SK-N-SH (cell line): ENCODE results near the gene CIT. TPM values are rescaled to one million over a fixed set of nuclear protein-coding genes. Genes with fewer than 3 reads are reported as not detected.
A peak's percentile ranks its signal among the peaks of the same experiment; 100 is the strongest.
"Not testable (repeated sequence)": the region's sequence is repeated elsewhere in the genome, so short reads cannot be mapped to it uniquely, and the experiment has no call there.

ENCODE experiments used
- CTCF ChIA-PET: fragments of 300-600, 350-600 bp; formaldehyde crosslinking; extraction: SDS; loops from one replicate; lab custom pipeline; 2021; lab: Yijun Ruan, JAX
- POLR2A ChIA-PET: fragments of 350-600 bp; sonication (Branson Sonifier 250); formaldehyde crosslinking; extraction: SDS; loops from one replicate; lab custom pipeline; 2020; ENCODE audit warnings: antibody characterized with exemption, inconsistent platforms; lab: Yijun Ruan, JAX
- DNase-seq: peaks from one replicate; pipeline ENCODE4 v3.0.0; 2012
- H2AFZ ChIP-seq: fragments of 200-600 bp; sonication (generic); 2 replicates; pipeline ENCODE4 v1.8.1; 2016; ENCODE audit warnings: antibody characterized with exemption, mild to moderate bottlenecking, low read depth
- H3F3A ChIP-seq: fragments of 200-600 bp; sonication (generic); replicated peaks from 2 replicates; pipeline ENCODE3; 2016; ENCODE audit warnings: antibody characterized with exemption, mild to moderate bottlenecking; ENCODE audit not compliant: insufficient read depth
- H3K27ac ChIP-seq, 2 experiments: fragments of 200-500 bp in 1 of 2; fragments of 200-600 bp in 1 of 2; sonication (Bioruptor generic) in 1 of 2; sonication (generic), shearing (Covaris generic) in 1 of 2; 2 replicates each; pipeline versions ENCODE4 v1.5.1 to v1.6.1; 2014 to 2016; ENCODE audit warnings: low read depth in 2 of 2, inconsistent platforms in 1 of 2, low read length in 1 of 2, mild to moderate bottlenecking in 1 of 2, mixed read lengths in 1 of 2
- H3K27me3 ChIP-seq: fragments of 200-600 bp; sonication (generic), shearing (Covaris generic); 2 replicates; pipeline ENCODE4 v1.6.1; 2016; ENCODE audit warnings: mixed run types; ENCODE audit not compliant: insufficient read depth
- H3K36me3 ChIP-seq, 2 experiments: fragments of 200-500 bp in 1 of 2; fragments of 200-600 bp in 1 of 2; sonication (Bioruptor generic) in 1 of 2; sonication (generic) in 1 of 2; replicated peaks in 1 of 2; 2 replicates each; pipeline versions ENCODE3 to v1.5.1; 2014 to 2016; ENCODE audit warnings: low read length in 1 of 2, mild to moderate bottlenecking in 1 of 2; ENCODE audit not compliant: insufficient read depth in 2 of 2, control insufficient read depth in 1 of 2
- H3K4me1 ChIP-seq, 2 experiments: fragments of 200-500 bp in 1 of 2; fragments of 200-600 bp in 1 of 2; sonication (Bioruptor generic) in 1 of 2; sonication (generic), shearing (Covaris generic) in 1 of 2; 2 replicates each; pipeline versions ENCODE4 v1.5.1 to v1.6.1; 2014 to 2016; ENCODE audit warnings: low read depth in 1 of 2, low read length in 1 of 2, mixed run types in 1 of 2; ENCODE audit not compliant: insufficient read depth in 2 of 2, control insufficient read depth in 1 of 2
- H3K4me2 ChIP-seq: fragments of 200-600 bp; sonication (generic), shearing (Covaris generic); 2 replicates; pipeline ENCODE4 v1.6.1; 2017; ENCODE audit warnings: mixed run types
- H3K4me3 ChIP-seq, 2 experiments: fragments of 200-500 bp in 1 of 2; fragments of 200-600 bp in 1 of 2; sonication (Bioruptor generic) in 1 of 2; sonication (generic), shearing (Covaris generic) in 1 of 2; 2 replicates each; pipeline versions ENCODE4 v1.5.1 to v1.8.1; 2014 to 2016; ENCODE audit warnings: low read depth in 2 of 2, inconsistent platforms in 1 of 2, low read length in 1 of 2, mild to moderate bottlenecking in 1 of 2, mixed read lengths in 1 of 2, moderate library complexity in 1 of 2
- H3K79me2 ChIP-seq: fragments of 200-600 bp; sonication (generic); 2 replicates; pipeline ENCODE4 v1.8.1; 2017; ENCODE audit warnings: mild to moderate bottlenecking; ENCODE audit not compliant: insufficient read depth
- H3K9ac ChIP-seq: fragments of 200-600 bp; sonication (generic); 2 replicates; pipeline ENCODE4 v1.6.1; 2017; ENCODE audit warnings: mixed run types
- H3K9me2 ChIP-seq: fragments of 200-600 bp; sonication (generic); 2 replicates; pipeline ENCODE4 v1.6.1; 2017; ENCODE audit warnings: mixed run types
- H3K9me3 ChIP-seq: fragments of 200-600 bp; sonication (generic); 2 replicates; pipeline ENCODE4 v1.6.1; 2017; ENCODE audit warnings: mixed run types, mild to moderate bottlenecking, moderate library complexity
- H4K20me1 ChIP-seq: fragments of 200-600 bp; sonication (generic); 2 replicates; pipeline ENCODE4 v1.6.1; 2017; ENCODE audit warnings: mild to moderate bottlenecking, mixed run types; ENCODE audit not compliant: insufficient read depth
- EZH2phosphoT487 ChIP-seq: fragments of 200-600 bp; sonication (generic); IDR thresholded peaks from 2 replicates; pipeline ENCODE4 v1.6.1; 2017; ENCODE audit warnings: low read depth, mixed run types, mild to moderate bottlenecking, antibody characterized with exemption, moderate library complexity, borderline replicate concordance
- FOSL2 ChIP-seq: IDR thresholded peaks from 2 replicates; pipeline ENCODE4 v1.4.0; 2012; ENCODE audit warnings: low read depth, mild to moderate bottlenecking, moderate library complexity, borderline replicate concordance
- FOXM1 ChIP-seq: IDR thresholded peaks from 2 replicates; pipeline ENCODE4 v1.4.0; 2012; ENCODE audit warnings: low read depth, mild to moderate bottlenecking
- GATA2 ChIP-seq: sonication (generic); formaldehyde crosslinking; IDR thresholded peaks from 2 replicates; pipeline ENCODE4 v1.5.0; 2020; ENCODE audit warnings: mild to moderate bottlenecking, missing genetic modification reagents
- JUND ChIP-seq: IDR thresholded peaks from 2 replicates; pipeline ENCODE4 v1.4.0; 2012
- MEF2A ChIP-seq: IDR thresholded peaks from 2 replicates; pipeline ENCODE4 v1.4.0; 2012; ENCODE audit warnings: low read depth, borderline replicate concordance
- MXI1 ChIP-seq: IDR thresholded peaks from 2 replicates; pipeline ENCODE4 v1.6.1; 2012; ENCODE audit warnings: mild to moderate bottlenecking, low read depth, low read length, improper control_type of control experiment
- RAD21 ChIP-seq: IDR thresholded peaks from 2 replicates; pipeline ENCODE4 v1.6.1; 2012; ENCODE audit warnings: mild to moderate bottlenecking, low read length
- RCOR1 ChIP-seq: fragments of 150-350 bp; IDR thresholded peaks from 2 replicates; pipeline ENCODE4 v1.6.1; 2017; ENCODE audit warnings: antibody characterized with exemption, low read length
- RFX5 ChIP-seq: IDR thresholded peaks from 2 replicates; pipeline ENCODE4 v1.6.1; 2012; ENCODE audit warnings: mild to moderate bottlenecking, improper control_type of control experiment, low read length
- RXRA ChIP-seq: IDR thresholded peaks from 2 replicates; pipeline ENCODE4 v1.4.0; 2012; ENCODE audit warnings: low read depth, mild to moderate bottlenecking, borderline replicate concordance
- SIN3A ChIP-seq: IDR thresholded peaks from 2 replicates; pipeline ENCODE4 v1.6.1; 2012; ENCODE audit warnings: low read depth, mild to moderate bottlenecking, low read length, moderate library complexity, borderline replicate concordance
- TAF1 ChIP-seq: IDR thresholded peaks from 2 replicates; pipeline ENCODE4 v1.6.1; 2012; ENCODE audit warnings: low read depth, mild to moderate bottlenecking, low read length, moderate library complexity, borderline replicate concordance
- TCF12 ChIP-seq: IDR thresholded peaks from 2 replicates; pipeline ENCODE4 v1.4.0; 2012
- YY1 ChIP-seq: IDR thresholded peaks from 2 replicates; pipeline ENCODE4 v1.4.0; 2012; ENCODE audit warnings: low read depth, mild to moderate bottlenecking
- WGBS: methylation state at CpG from one replicate; pipeline ENCODE4 v1.1.6; 2017; ENCODE audit warnings: low lambda C conversion rate; 5-methylcytosine and 5-hydroxymethylcytosine counted together
- polyA plus RNA-seq, 3 experiments: library from polyadenylated mRNA; depleted of rRNA; stranded (reverse); fragments of >200 nt; gene quantifications; 2 replicates each; pipeline ENCODE4 v1.2.3, GENCODE V29; 2012
- TF ChIP-seq, protein P1 (sequence below): IDR thresholded peaks from 2 replicates; pipeline ENCODE4 v1.4.0; 2012; ENCODE audit warnings: low read depth, borderline replicate concordance
- TF ChIP-seq, protein P2 (sequence below): IDR thresholded peaks from 2 replicates; pipeline ENCODE4 v1.4.0; 2012; ENCODE audit warnings: low read depth, borderline replicate concordance
- TF ChIP-seq, protein P3 (sequence below): fragments of 150-350 bp; IDR thresholded peaks from 2 replicates; pipeline ENCODE4 v1.6.1; 2017; ENCODE audit warnings: antibody characterized with exemption, low read length, low read depth, borderline replicate concordance

The CIT gene
- polyA plus RNA-seq, 1 of the 3 experiments (the other 2 are of a cell fraction) = 7.7 TPM

DNA sequence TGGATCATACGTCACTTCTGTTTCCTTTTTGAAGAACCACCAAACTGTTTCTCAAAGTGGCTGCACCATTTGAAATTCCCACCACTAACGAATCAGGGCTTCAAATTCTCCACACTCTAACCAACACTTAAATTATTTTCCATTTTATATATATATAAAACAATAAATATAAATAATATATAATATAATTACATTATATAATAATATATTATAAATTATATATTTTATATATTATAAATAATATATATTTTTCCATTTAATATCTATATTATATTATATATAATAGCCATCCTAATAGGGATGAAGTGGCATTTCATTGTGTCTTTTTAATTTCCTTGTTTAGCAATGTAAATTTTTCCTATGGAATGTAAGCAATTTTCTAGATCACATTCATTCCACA is 24.6 kb upstream of the CIT start:
- CTCF ChIA-PET = interaction anchor here (0.7 to 2.8 kb wide), 6 partner anchors 8 to 121 kb away, joined by 3 to 8 read pairs (median 4); no protein-coding TSS in a partner anchor
- Histone ChIP-seq H3K9me2 (no peaks in the 10 kb centered on the region), H3F3A (no peaks in the 10 kb centered on the region), H3K4me2 (no peak overlapping the region), H3K27ac (no peak overlapping the region), H3K4me3 (no peak overlapping the region; a peak in 1 of 4 replicates), H4K20me1 (no peaks in the 10 kb centered on the region), H3K36me3 (no peaks in the 10 kb centered on the region)
- DNase-seq = no peak
- WGBS = 58% methylated on average over 2 of the region's 2 CpGs
- TF ChIP-seq SIN3A = no peak
- TF ChIP-seq YY1 = no peak
- TF ChIP-seq, protein P1, sequence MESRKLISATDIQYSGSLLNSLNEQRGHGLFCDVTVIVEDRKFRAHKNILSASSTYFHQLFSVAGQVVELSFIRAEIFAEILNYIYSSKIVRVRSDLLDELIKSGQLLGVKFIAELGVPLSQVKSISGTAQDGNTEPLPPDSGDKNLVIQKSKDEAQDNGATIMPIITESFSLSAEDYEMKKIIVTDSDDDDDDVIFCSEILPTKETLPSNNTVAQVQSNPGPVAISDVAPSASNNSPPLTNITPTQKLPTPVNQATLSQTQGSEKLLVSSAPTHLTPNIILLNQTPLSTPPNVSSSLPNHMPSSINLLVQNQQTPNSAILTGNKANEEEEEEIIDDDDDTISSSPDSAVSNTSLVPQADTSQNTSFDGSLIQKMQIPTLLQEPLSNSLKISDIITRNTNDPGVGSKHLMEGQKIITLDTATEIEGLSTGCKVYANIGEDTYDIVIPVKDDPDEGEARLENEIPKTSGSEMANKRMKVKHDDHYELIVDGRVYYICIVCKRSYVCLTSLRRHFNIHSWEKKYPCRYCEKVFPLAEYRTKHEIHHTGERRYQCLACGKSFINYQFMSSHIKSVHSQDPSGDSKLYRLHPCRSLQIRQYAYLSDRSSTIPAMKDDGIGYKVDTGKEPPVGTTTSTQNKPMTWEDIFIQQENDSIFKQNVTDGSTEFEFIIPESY = no peak
- no peak for TF ChIP-seq TCF12
- TF ChIP-seq RCOR1 = no peak
- no peak for TF ChIP-seq GATA2 (CRISPR knock-in tag)
- TF ChIP-seq, protein P2, sequence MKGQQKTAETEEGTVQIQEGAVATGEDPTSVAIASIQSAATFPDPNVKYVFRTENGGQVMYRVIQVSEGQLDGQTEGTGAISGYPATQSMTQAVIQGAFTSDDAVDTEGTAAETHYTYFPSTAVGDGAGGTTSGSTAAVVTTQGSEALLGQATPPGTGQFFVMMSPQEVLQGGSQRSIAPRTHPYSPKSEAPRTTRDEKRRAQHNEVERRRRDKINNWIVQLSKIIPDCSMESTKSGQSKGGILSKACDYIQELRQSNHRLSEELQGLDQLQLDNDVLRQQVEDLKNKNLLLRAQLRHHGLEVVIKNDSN = no peak
- TF ChIP-seq RXRA = no peak
- TF ChIP-seq MEF2A = no peak
- TF ChIP-seq RAD21 = no peak
- TF ChIP-seq, protein P3, sequence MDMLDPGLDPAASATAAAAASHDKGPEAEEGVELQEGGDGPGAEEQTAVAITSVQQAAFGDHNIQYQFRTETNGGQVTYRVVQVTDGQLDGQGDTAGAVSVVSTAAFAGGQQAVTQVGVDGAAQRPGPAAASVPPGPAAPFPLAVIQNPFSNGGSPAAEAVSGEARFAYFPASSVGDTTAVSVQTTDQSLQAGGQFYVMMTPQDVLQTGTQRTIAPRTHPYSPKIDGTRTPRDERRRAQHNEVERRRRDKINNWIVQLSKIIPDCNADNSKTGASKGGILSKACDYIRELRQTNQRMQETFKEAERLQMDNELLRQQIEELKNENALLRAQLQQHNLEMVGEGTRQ = no peak
- no peak for TF ChIP-seq RFX5
- TF ChIP-seq FOSL2 = no peak
- no peak for TF ChIP-seq EZH2phosphoT487
- no peak for TF ChIP-seq MXI1
- TF ChIP-seq, all 33 proteins: peak for 0
- Histone ChIP-seq H2AFZ (peak overlapping the region; percentile 57; the same call in 1 of the 2 replicates), H3K79me2 (no peaks in the 10 kb centered on the region), H3K9me3 (no peaks in the 10 kb centered on the region), H3K9ac (no peak overlapping the region), H3K4me1 (no peaks in the 10 kb centered on the region), H3K27me3 (no peaks in the 10 kb centered on the region)
- POLR2A ChIA-PET = no interaction called here

DNA sequence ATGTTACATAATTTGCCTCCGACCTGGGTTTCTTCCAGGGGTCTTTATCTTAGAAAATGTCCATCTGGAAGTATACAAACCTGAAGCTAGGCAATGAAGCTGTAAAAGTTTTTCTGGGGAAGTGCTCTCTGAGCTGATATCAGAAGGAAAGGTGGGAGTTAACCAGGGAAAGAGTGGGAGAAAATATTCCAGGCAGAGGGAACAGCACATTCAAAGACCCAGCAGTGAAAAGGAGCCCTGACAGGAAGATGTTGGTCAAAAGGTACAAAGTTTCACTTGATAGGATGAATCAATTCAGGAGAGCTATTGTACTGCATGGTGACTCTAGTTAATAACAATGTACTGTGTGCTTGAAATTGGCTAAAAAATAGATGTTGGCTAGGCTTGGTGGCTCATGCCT is 17.8 kb upstream of the CIT start:
- Histone ChIP-seq H3K27me3 (no peaks in the 10 kb centered on the region), H3K9me2 (no peaks in the 10 kb centered on the region), H3K9me3 (no peaks in the 10 kb centered on the region), H3K79me2 (no peaks in the 10 kb centered on the region), H4K20me1 (no peaks in the 10 kb centered on the region), H3K36me3 (no peaks in the 10 kb centered on the region), H3K4me1 (no peaks in the 10 kb centered on the region), H3K27ac (no peak overlapping the region), H3K9ac (no peak overlapping the region), H3K4me3 (no peak overlapping the region), H3K4me2 (no peak overlapping the region), H2AFZ (no peak overlapping the region), H3F3A (no peaks in the 10 kb centered on the region)
- ChIA-PET CTCF (no interaction called here), POLR2A (no interaction called here)
- no peak for TF ChIP-seq TCF12
- TF ChIP-seq, protein P2 = no peak
- TF ChIP-seq MXI1 = no peak
- TF ChIP-seq, protein P3 = no peak
- no peak for TF ChIP-seq TAF1
- TF ChIP-seq JUND = no peak
- no peak for TF ChIP-seq YY1
- TF ChIP-seq FOXM1 = no peak
- no peak for TF ChIP-seq RCOR1
- TF ChIP-seq RXRA = no peak
- no peak for DNase-seq
- WGBS = 0% methylated on average over 1 of the region's 1 CpG

DNA sequence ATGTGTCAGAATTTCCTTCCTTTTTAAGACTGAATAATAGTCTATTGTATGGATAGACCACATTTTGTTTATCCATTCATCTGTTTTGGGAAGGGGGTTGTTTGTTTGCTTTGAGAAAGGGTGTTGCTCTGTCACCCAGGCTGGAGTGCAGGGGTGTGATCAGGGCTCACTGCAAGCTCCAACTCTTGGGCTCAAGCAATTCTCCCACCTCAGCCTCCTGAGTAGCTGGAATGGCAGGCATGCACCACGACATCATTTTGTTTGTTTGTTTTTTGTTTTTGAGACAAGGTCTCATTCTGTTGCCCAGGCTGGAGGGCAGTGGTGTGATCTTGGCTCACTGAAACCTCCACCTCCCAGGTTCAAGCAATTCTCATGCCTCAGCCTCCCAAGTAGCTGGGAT is 15.5 kb upstream of the CIT start:
- H3K27me3 ChIP-seq, POLR2A ChIA-PET, H3K36me3 ChIP-seq, H3K4me3 ChIP-seq, H3K9me2 ChIP-seq, H3K4me1 ChIP-seq, H3K27ac ChIP-seq, DNase-seq, H3K4me2 ChIP-seq, H3F3A ChIP-seq, H3K79me2 ChIP-seq, H3K9me3 ChIP-seq, H3K9ac ChIP-seq, H2AFZ ChIP-seq, H4K20me1 ChIP-seq: not testable (repeated sequence)
- WGBS = 18% methylated on average over 1 of the region's 1 CpG
- CTCF ChIA-PET = interaction anchor here (1.1 kb wide), 1 partner anchor 10 kb away, joined by 3 read pairs; no protein-coding TSS in a partner anchor
